Endothelial cell of umbilical vein (primary cell): ENCODE data around the gene MYH8. TPM values are rescaled to one million over a fixed set of nuclear protein-coding genes. Genes with fewer than 3 reads are reported as not detected.

Experiments used
- BruUV-seq: library from RNA; stranded (reverse); fragments of 400-500 nt; replicated peaks from 2 replicates; lab custom pipeline; 2021; lab: Mats Ljungman, UMichigan
- CTCF ChIA-PET: fragments of 300-600, 350-600 bp; sonication (Branson Sonifier 250); formaldehyde crosslinking; loops from one replicate; lab custom pipeline; 2021; ENCODE audit warnings: antibody characterized with exemption, inconsistent platforms; lab: Charles Lee
- POLR2A ChIA-PET: fragments of 300-600, 350-600 bp; sonication (Branson Sonifier 250); formaldehyde crosslinking; loops from one replicate; lab custom pipeline; 2021; ENCODE audit warnings: antibody characterized with exemption, inconsistent platforms; lab: Charles Lee
- DNase-seq: peaks from one replicate; pipeline ENCODE4 v3.0.0-alpha.2; 2011; ENCODE audit warnings: low read depth, low spot score
- FAIRE-seq: peaks from 2 replicates; lab custom pipeline; 2011; peaks lifted over from hg19 to GRCh38; lab: Jason Lieb, UNC
- H2AFZ ChIP-seq: 2 replicates; pipeline ENCODE4 v1.6.0; 2012; ENCODE audit warnings: low read depth, low read length, control low read depth, inconsistent platforms
- H3K27ac ChIP-seq: 2 replicates; pipeline ENCODE4 v1.5.1; 2011; ENCODE audit warnings: low read depth, mild to moderate bottlenecking, control low read depth, low read length, moderate library complexity; ENCODE audit not compliant: insufficient read depth
- H3K27me3 ChIP-seq, 2 experiments: 2 replicates each; pipeline versions ENCODE4 v1.6.0 to v1.6.1; 2011; ENCODE audit warnings: low read length in 2 of 2, mixed read lengths in 1 of 2; ENCODE audit not compliant: control insufficient read depth in 2 of 2, insufficient read depth in 2 of 2
- H3K36me3 ChIP-seq, 2 experiments: 2 replicates in 1 of 2; 3 replicates in 1 of 2; pipeline ENCODE4 v1.5.1; 2011; ENCODE audit warnings: low read length in 2 of 2, mild to moderate bottlenecking in 1 of 2, moderate library complexity in 1 of 2; ENCODE audit not compliant: control insufficient read depth in 2 of 2, insufficient read depth in 2 of 2; ENCODE audit errors: extremely low read depth in 1 of 2
- H3K4me1 ChIP-seq: 3 replicates; pipeline ENCODE4 v1.5.1; 2011; ENCODE audit warnings: mild to moderate bottlenecking, low read length; ENCODE audit not compliant: control insufficient read depth, insufficient read depth; ENCODE audit errors: extremely low read depth
- H3K4me2 ChIP-seq: 2 replicates; pipeline ENCODE4 v1.6.1; 2011; ENCODE audit warnings: low read length, control low read depth, mixed read lengths; ENCODE audit not compliant: insufficient read depth
- H3K4me3 ChIP-seq, 3 experiments: fragments of 200-600 bp in 1 of 3; sonication (generic), shearing (Covaris generic) in 1 of 3; replicated peaks in 1 of 3; 2 replicates each; pipeline ENCODE4 v1.5.1; 2011 to 2016; ENCODE audit warnings: control low read depth in 3 of 3, low read length in 3 of 3, mild to moderate bottlenecking in 2 of 3, inconsistent platforms in 1 of 3, low read depth in 1 of 3, moderate library complexity in 1 of 3; ENCODE audit not compliant: insufficient read depth in 1 of 3
- H3K79me2 ChIP-seq: 2 replicates; pipeline ENCODE4 v1.6.0; 2012; ENCODE audit warnings: low read length, inconsistent platforms; ENCODE audit not compliant: control insufficient read depth, insufficient read depth
- H3K9ac ChIP-seq: replicated peaks from 2 replicates; pipeline ENCODE3; 2011; ENCODE audit warnings: low read length, control low read depth; ENCODE audit not compliant: insufficient read depth; ENCODE audit errors: extremely low read depth
- H3K9me1 ChIP-seq: replicated peaks from 3 replicates; pipeline ENCODE4 v1.6.0; 2011; ENCODE audit warnings: mild to moderate bottlenecking, low read length; ENCODE audit not compliant: control insufficient read depth, insufficient read depth; ENCODE audit errors: extremely low read depth
- H3K9me3 ChIP-seq: replicated peaks from 2 replicates; pipeline ENCODE4 v1.5.1; 2012; ENCODE audit warnings: low read length, inconsistent platforms; ENCODE audit not compliant: control insufficient read depth, insufficient read depth
- H4K20me1 ChIP-seq: replicated peaks from 2 replicates; pipeline ENCODE3; 2011; ENCODE audit warnings: mild to moderate bottlenecking, low read length; ENCODE audit not compliant: control insufficient read depth, insufficient read depth; ENCODE audit errors: extremely low read depth
- CTCF ChIP-seq, 2 donors: IDR thresholded peaks; 1 replicate in 1 of 2; 2 replicates in 1 of 2; pipeline ENCODE4 v1.5.1; 2011; ENCODE audit warnings: low read length in 2 of 2, mild to moderate bottlenecking in 2 of 2, moderate library complexity in 2 of 2, control low read depth in 1 of 2, inconsistent platforms in 1 of 2, low read depth in 1 of 2; ENCODE audit not compliant: insufficient read depth in 1 of 2; ENCODE audit errors: extremely low read depth in 1 of 2
- EZH2 ChIP-seq: IDR thresholded peaks from 2 replicates; pipeline ENCODE4 v1.6.1; 2012; ENCODE audit warnings: borderline replicate concordance, low read depth, mild to moderate bottlenecking, moderate library complexity, low read length, inconsistent platforms; ENCODE audit not compliant: severe bottlenecking
- FOS ChIP-seq: IDR thresholded peaks from 2 replicates; pipeline ENCODE4 v1.6.1; 2011; ENCODE audit warnings: mild to moderate bottlenecking, low read length, moderate library complexity, borderline replicate concordance; ENCODE audit not compliant: insufficient read depth
- GATA2 ChIP-seq: IDR thresholded peaks from 2 replicates; pipeline ENCODE4 v1.7.0; 2011; ENCODE audit warnings: low read depth, mild to moderate bottlenecking, moderate library complexity, mixed read lengths, low read length; ENCODE audit not compliant: insufficient read length, insufficient read depth
- JUN ChIP-seq: IDR thresholded peaks from 2 replicates; pipeline ENCODE4 v1.6.1; 2011; ENCODE audit warnings: borderline replicate concordance, low read depth; ENCODE audit not compliant: insufficient read length, insufficient read depth
- MAX ChIP-seq: IDR thresholded peaks from 2 replicates; pipeline ENCODE4 v1.6.1; 2011; ENCODE audit not compliant: insufficient read depth, insufficient read length
- MYC ChIP-seq: IDR thresholded peaks from one replicate; pipeline ENCODE4 v1.6.1; 2011; ENCODE audit warnings: mild to moderate bottlenecking, low read depth, low read length
- POLR2A ChIP-seq: IDR thresholded peaks from 2 replicates; pipeline ENCODE4 v1.6.1; 2012; ENCODE audit warnings: low read depth, mild to moderate bottlenecking, control low read depth, low read length
- POLR2AphosphoS5 ChIP-seq: IDR thresholded peaks from 2 replicates; pipeline ENCODE4 v1.6.1; 2012; ENCODE audit warnings: low read depth, mild to moderate bottlenecking, control low read depth, low read length, moderate library complexity; ENCODE audit not compliant: insufficient read depth
- dilution Hi-C: fragments of 300-500 bp; cut with MboI; formaldehyde crosslinking; loops from one replicate; pipeline ENCODE4 v1.15.0; 2019; ENCODE audit warnings: low sequenced_read_pairs; ENCODE audit not compliant: extremely low pct_ligation_motif_present
- intact Hi-C: fragments of 100-400 bp; cut with micrococcal nuclease; formaldehyde crosslinking; loops from one replicate; pipeline ENCODE4 v1.10.0; 2022
- polyA plus RNA-seq, 4 experiments: library from polyadenylated mRNA; depleted of rRNA in 3 of 4; stranded (reverse) in 3 of 4; unstranded in 1 of 4; fragments of >200 nt; gene quantifications; 2 replicates each; pipeline versions ENCODE4 v1.2.1 to v1.2.3, GENCODE V29; 2011 to 2012; ENCODE audit warnings: missing spikeins in 1 of 4
- total RNA-seq: library from RNA; stranded (reverse); gene quantifications from 2 replicates; pipeline ENCODE4 v1.2.3, GENCODE V29; 2021

The MYH8 gene
- total and polyA plus RNA-seq, 2 donors (not counting 3 experiments of a cell fraction or from before 2014, with no cell fraction given) = not detected

- Histone ChIP-seq H3K9me1 (no peaks in the 10 kb centered on the region), H3K4me1 (no peaks in the 10 kb centered on the region), H3K79me2 (no peaks in the 10 kb centered on the region), H3K4me2 (no peak overlapping the region), H2AFZ (no peak overlapping the region), H4K20me1 (no peaks in the 10 kb centered on the region), H3K9me3 (no peaks in the 10 kb centered on the region), H3K27ac (no peak overlapping the region), H3K27me3 (no peaks in the 10 kb centered on the region), H3K4me3 (no peak overlapping the region), H3K36me3 (no peaks in the 10 kb centered on the region), H3K9ac (no peak overlapping the region)
- CTCF ChIA-PET = no interaction called here
- dilution Hi-C loops (no loop called here), intact Hi-C loops (no loop called here)
- no TSS peak for BruUV-seq
- no peak for TF ChIP-seq POLR2A
- no peak for TF ChIP-seq MYC
- no peak for TF ChIP-seq JUN
- no peak for TF ChIP-seq EZH2
- no peak for TF ChIP-seq FOS
- no peak for TF ChIP-seq POLR2AphosphoS5
- FAIRE-seq = no peak
- DNase-seq = no peak
- POLR2A ChIA-PET = no interaction called here
Measured at GRCh38 chr17:10417431-10417830, 4.3 kb downstream of the MYH8 start.

GRCh38 chr17:10415161-10415560 is 6.6 kb downstream of the MYH8 start:
- FAIRE-seq = no peak
- H3K79me2 ChIP-seq = no peaks in the 10 kb centered on the region
- H3K27ac ChIP-seq = no peak overlapping the region
- intact Hi-C loops (no loop called here), dilution Hi-C loops (no loop called here)
- POLR2A ChIA-PET = no interaction called here
- no peaks in the 10 kb centered on the region for H3K27me3 ChIP-seq
- no peak for DNase-seq
- no peak overlapping the region for H3K4me2 ChIP-seq
- no peak for TF ChIP-seq MAX
- TF ChIP-seq GATA2 = no peak
- TF ChIP-seq EZH2 = no peak
- no peak for TF ChIP-seq JUN
- no peak for TF ChIP-seq FOS
- TF ChIP-seq POLR2AphosphoS5 = no peak
- TF ChIP-seq MYC = no peak
- no peak for TF ChIP-seq POLR2A
- no peak for TF ChIP-seq CTCF (IDR thresholded peaks at IDR 0.05; ENCODE audit: extremely low read depth in 1 of 2, insufficient read depth in 1 of 2, low read depth in 1 of 2, low read length in 2 of 2)
- no peak overlapping the region for H3K4me3 ChIP-seq
- no peak overlapping the region for H3K9ac ChIP-seq
- H3K4me1 ChIP-seq = no peaks in the 10 kb centered on the region
- H3K9me3 ChIP-seq = no peaks in the 10 kb centered on the region
- H4K20me1 ChIP-seq = no peaks in the 10 kb centered on the region
- no peak overlapping the region for H2AFZ ChIP-seq
- no TSS peak for BruUV-seq
- CTCF ChIA-PET = no interaction called here
- H3K36me3 ChIP-seq = no peaks in the 10 kb centered on the region
- no peaks in the 10 kb centered on the region for H3K9me1 ChIP-seq
